Fibroblast of villous mesenchyme (primary cell): Measurements from ENCODE around the gene TIGD3. TPM values are rescaled to one million over a fixed set of nuclear protein-coding genes. Genes with fewer than 3 reads are reported as not detected.

ENCODE experiments used
- DNase-seq: peaks from one replicate; pipeline ENCODE4 v3.0.0-alpha.2; 2010; ENCODE audit warnings: low read depth
- H3K4me3 ChIP-seq: 2 replicates; pipeline ENCODE4 v1.5.1; 2011; ENCODE audit warnings: low read depth, mild to moderate bottlenecking, low read length
- CTCF ChIP-seq: IDR thresholded peaks from 2 replicates; pipeline ENCODE4 v1.5.1; 2012; ENCODE audit warnings: low read depth, mild to moderate bottlenecking, low read length; ENCODE audit not compliant: insufficient read depth
- total RNA-seq: library from RNA; depleted of rRNA; stranded (reverse); fragments of >200 nt; gene quantifications from 2 replicates; pipeline ENCODE4 v1.2.3, GENCODE V29; 2012

Gene TIGD3
- total RNA-seq, 1 donor, result not detected

- DNase-seq, result no peak
- H3K4me3 ChIP-seq, result no peak overlapping the region
- no peak for TF ChIP-seq CTCF
Observed at GRCh38 chr11:65395961-65396530, 41.5 kb downstream of the TIGD3 start.

- no peak for DNase-seq
- H3K4me3 ChIP-seq, result no peak overlapping the region
- no peak for TF ChIP-seq CTCF
Observed at GRCh38 chr11:65396769-65397745, 42.5 kb downstream of the TIGD3 start.

- no peak for DNase-seq
- TF ChIP-seq CTCF, result no peak
- H3K4me3 ChIP-seq, result no peak overlapping the region
Observed at GRCh38 chr11:65398362-65398910, 43.9 kb downstream of the TIGD3 start.

GRCh38 chr11:65399249-65399648 lies 44.7 kb downstream of the TIGD3 start:
- H3K4me3 ChIP-seq, result no peak overlapping the region
- no peak for TF ChIP-seq CTCF
- DNase-seq, result no peak

GRCh38 chr11:65399845-65400244 lies 45.3 kb downstream of the TIGD3 start:
- TF ChIP-seq CTCF, result no peak
- no peak for DNase-seq
- H3K4me3 ChIP-seq, result no peak overlapping the region

GRCh38 chr11:65400307-65401072 lies 45.9 kb downstream of the TIGD3 start:
- DNase-seq, result no peak
- no peak for TF ChIP-seq CTCF
- no peak overlapping the region for H3K4me3 ChIP-seq
